Aorta (tissue), 5 donors: ENCODE data around the gene RASSF4. TPM values are rescaled to one million over a fixed set of nuclear protein-coding genes. Genes with fewer than 3 reads are reported as not detected.
A peak's percentile ranks its signal among the peaks of the same experiment; 100 is the strongest.

ENCODE experiments used
- ATAC-seq: fragments of 200-7000 bp; cut with Tn5 transposase; one replicate; pipeline ENCODE4 v1.9.1; 2022; ENCODE audit warnings: moderate library complexity; ENCODE audit not compliant: low FRiP score
- DNase-seq, 2 donors: peaks; one replicate each; pipeline ENCODE4 v3.0.0-alpha.2; 2020
- H3K27ac ChIP-seq, 2 donors: one replicate each; pipeline ENCODE4 v1.5.1; 2013; ENCODE audit warnings: low read length in 2 of 2, mild to moderate bottlenecking in 2 of 2, moderate library complexity in 2 of 2, control low read depth in 1 of 2, inconsistent platforms in 1 of 2, low read depth in 1 of 2
- H3K27me3 ChIP-seq, 2 donors: one replicate each; pipeline ENCODE4 v1.6.1; 2013; ENCODE audit warnings: control low read depth in 1 of 2, low read length in 1 of 2, mild to moderate bottlenecking in 1 of 2, moderate library complexity in 1 of 2; ENCODE audit not compliant: insufficient read depth in 2 of 2, control insufficient read depth in 1 of 2
- H3K36me3 ChIP-seq, 2 donors: one replicate each; pipeline ENCODE4 v1.6.1; 2013; ENCODE audit warnings: control low read depth in 1 of 2, low read length in 1 of 2, mild to moderate bottlenecking in 1 of 2; ENCODE audit not compliant: insufficient read depth in 2 of 2, control insufficient read depth in 1 of 2
- H3K4me1 ChIP-seq, 2 donors: one replicate each; pipeline ENCODE4 v1.6.1; 2013; ENCODE audit warnings: low read length in 2 of 2, control low read depth in 1 of 2, mild to moderate bottlenecking in 1 of 2, moderate library complexity in 1 of 2; ENCODE audit not compliant: insufficient read depth in 2 of 2, control insufficient read depth in 1 of 2
- H3K4me3 ChIP-seq, 2 donors: one replicate each; pipeline ENCODE4 v1.5.1; 2013; ENCODE audit warnings: low read length in 2 of 2, control low read depth in 1 of 2, mild to moderate bottlenecking in 1 of 2
- H3K9me3 ChIP-seq: one replicate; pipeline ENCODE4 v1.6.1; 2013; ENCODE audit warnings: mild to moderate bottlenecking, low read length; ENCODE audit not compliant: control insufficient read depth
- WGBS, 2 donors: extraction: QIAGEN DNeasy Blood & Tissue Kit; methylation state at CpG; one replicate each; pipeline ENCODE4 v1.1.7; 2013; 5-methylcytosine and 5-hydroxymethylcytosine counted together
- intact Hi-C, 2 donors: fragments of 100-400 bp; cut with DNase I; formaldehyde crosslinking; loops; one replicate each; pipeline versions ENCODE4 v1.14.2 to v1.15.0; 2022
- polyA plus RNA-seq, 2 donors: library from polyadenylated mRNA; stranded (reverse); fragments of 200-250 nt; gene quantifications; one replicate each; pipeline ENCODE4 v1.2.3, GENCODE V29; 2013
- total RNA-seq, 2 donors: library from RNA; stranded (reverse); fragmentation: NEBNext Ultra II Directional; extraction: Animal tissue kit (Norgen Biotek cat#: 25700); gene quantifications; one replicate each; pipeline ENCODE4 v1.2.1, GENCODE V29; 2021
- donor health status: healthy with polysubstance abuse.
- donor health status: Bipolar disorder and iron deficiency.
- donor health status: DM: no; HTN: no; CAD: no.
- donor health status: DM: no; HTN: no; CAD: no.
- donor health status: DM: yes; HTN: yes; CAD: no.

RASSF4 gene
- total and polyA plus RNA-seq, 4 donors: 13.5 to 82.1 (median 29.3) TPM

DNA sequence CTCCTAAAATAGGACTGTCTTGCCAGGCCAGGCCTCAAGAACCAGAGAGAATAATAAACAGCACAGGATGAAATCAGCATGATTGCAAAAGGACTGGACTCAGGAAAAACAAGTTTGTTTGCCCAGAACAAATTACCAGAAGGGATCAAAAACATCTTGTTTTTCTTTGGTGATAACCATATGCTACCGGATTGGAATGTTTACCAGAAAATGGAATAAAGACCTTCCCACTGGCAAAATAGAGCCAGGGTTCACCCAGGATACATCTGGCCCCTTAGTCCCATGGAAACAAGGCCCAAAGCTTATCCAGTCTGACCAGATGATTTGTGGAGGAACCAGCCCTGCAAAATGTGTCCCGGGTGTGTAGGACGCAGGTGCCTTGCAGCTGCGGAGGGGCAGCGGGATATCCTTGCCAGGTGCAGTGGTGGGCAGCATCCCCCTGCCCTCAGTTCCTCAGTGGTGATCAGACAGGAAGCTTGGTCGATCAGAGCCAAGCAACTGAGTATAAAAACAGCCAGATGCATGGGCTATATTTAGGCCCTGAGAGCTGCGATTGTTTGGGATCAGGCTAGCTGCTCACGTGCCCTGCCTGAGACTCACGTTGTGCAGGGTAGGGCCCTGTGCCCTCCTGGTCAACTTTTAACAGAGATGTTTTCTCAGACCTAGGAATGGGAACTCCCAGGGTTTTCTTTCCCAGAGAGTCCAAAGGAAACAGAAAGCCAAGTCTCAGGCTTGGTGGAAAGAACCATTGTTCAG lies 36.5 kb downstream of the RASSF4 start:
- no peak overlapping the region for H3K4me3 ChIP-seq
- peak overlapping the region; percentile 34 to 97 for H3K27ac ChIP-seq
- H3K36me3 ChIP-seq: no peaks in the 10 kb centered on the region
- WGBS, 2 donors: 1 to 3% methylated on average over 9 of the region's 9 CpGs
- peak in 1 of 2 donors; percentile 85 for DNase-seq
- H3K9me3 ChIP-seq: no peaks in the 10 kb centered on the region
- peak; percentile 83 for ATAC-seq
- H3K4me1 ChIP-seq: peaks cover 8 to 15% of the 10 kb centered on the region in 2 donors
- intact Hi-C loops: no loop called here
- no peaks in the 10 kb centered on the region for H3K27me3 ChIP-seq

DNA sequence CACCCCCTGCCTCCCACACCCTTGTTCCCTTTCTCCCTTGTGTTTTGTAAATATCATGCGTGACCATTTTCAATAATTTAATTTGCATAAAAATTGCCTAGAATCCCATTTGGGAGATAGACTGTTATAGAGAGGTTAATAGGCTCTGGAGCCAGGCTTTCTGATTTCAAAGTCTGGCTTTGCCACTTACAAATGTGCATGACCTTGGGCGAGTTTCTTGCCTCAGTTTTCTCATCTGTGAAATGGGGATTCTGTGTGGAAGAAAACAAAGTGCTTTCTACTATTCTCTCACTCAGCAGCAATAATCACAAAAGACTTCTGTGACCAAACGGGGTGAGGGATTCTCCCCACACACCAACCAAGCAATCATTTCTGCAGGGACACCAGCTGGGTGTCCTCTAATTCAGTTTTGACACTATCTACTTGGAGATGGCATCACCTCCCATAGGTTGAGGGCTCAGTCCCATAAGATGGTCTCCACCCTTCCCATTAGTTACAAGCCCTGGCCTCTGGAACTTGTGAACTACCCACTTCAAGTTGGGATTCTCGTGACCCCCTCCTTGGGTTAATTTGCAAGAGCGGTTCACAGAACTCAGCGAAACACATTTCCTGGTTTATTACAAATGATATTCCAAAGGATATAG lies 37.6 kb downstream of the RASSF4 start:
- 81 to 82% methylated on average over 6 of the region's 6 CpGs for WGBS, 2 donors
- DNase-seq (no peak), ATAC-seq (no peak)
- H3K4me1 ChIP-seq: peaks cover 8 to 15% of the 10 kb centered on the region in 2 donors
- H3K36me3 ChIP-seq: no peaks in the 10 kb centered on the region
- no peaks in the 10 kb centered on the region for H3K9me3 ChIP-seq
- no peak overlapping the region for H3K4me3 ChIP-seq
- peak overlapping the region; percentile 46 to 97 for H3K27ac ChIP-seq
- intact Hi-C loops: no loop called here
- no peaks in the 10 kb centered on the region for H3K27me3 ChIP-seq

DNA sequence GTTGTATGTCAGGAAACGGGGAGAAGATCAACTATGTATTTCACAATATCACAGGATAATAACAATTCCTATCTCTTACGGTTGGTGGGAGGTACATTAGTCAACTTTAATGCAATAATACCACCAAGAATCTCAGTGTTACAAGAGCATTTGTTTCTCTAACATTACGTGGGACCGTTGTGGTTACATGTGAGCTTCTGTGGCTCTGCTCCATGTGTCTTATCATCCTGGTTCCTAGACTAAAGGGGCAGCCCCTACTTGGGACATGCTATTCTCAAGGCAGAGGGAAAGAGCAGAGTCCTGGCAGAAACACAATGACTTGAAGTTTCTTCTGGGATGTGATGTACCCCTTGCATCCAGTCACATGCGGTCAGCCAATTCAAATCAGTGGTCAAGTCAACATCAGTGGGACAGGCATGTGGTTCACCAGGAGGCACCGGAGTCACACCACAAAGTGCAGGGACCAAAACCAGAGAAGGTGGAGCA lies 38.6 kb downstream of the RASSF4 start:
- no peaks in the 10 kb centered on the region for H3K27me3 ChIP-seq
- intact Hi-C loops: no loop called here
- ATAC-seq (no peak), DNase-seq (no peak)
- peak overlapping the region in 1 of 2 donors; percentile 23 for H3K27ac ChIP-seq
- H3K4me1 ChIP-seq: peaks cover 8 to 11% of the 10 kb centered on the region in 2 donors
- no peaks in the 10 kb centered on the region for H3K36me3 ChIP-seq
- 58 to 66% methylated on average over 6 of the region's 6 CpGs for WGBS, 2 donors
- no peak overlapping the region for H3K4me3 ChIP-seq
- no peaks in the 10 kb centered on the region for H3K9me3 ChIP-seq

GRCh38 chr10:45000138-45000751 lies 40.6 kb downstream of the RASSF4 start:
- peaks cover 6 to 11% of the 10 kb centered on the region in 2 donors for H3K4me1 ChIP-seq
- ATAC-seq: peak; percentile 51
- H3K4me3 ChIP-seq: peak overlapping the region; percentile 69 to 85
- peak overlapping the region; percentile 80 to 85 for H3K27ac ChIP-seq
- H3K27me3 ChIP-seq: no peaks in the 10 kb centered on the region
- peak; percentile 89 to 90 for DNase-seq
- 24 to 26% methylated on average over 12 of the region's 12 CpGs for WGBS, 2 donors
- no peaks in the 10 kb centered on the region for H3K9me3 ChIP-seq
- intact Hi-C loops: loop anchor here (2.0 to 10.0 kb wide), 3 partner anchors 41 to 1022 kb away; partner anchors contain the start of gene RASSF4 (in 1 of the 2)
- peaks cover 0 to 3% of the 10 kb centered on the region in 2 donors for H3K36me3 ChIP-seq

DNA sequence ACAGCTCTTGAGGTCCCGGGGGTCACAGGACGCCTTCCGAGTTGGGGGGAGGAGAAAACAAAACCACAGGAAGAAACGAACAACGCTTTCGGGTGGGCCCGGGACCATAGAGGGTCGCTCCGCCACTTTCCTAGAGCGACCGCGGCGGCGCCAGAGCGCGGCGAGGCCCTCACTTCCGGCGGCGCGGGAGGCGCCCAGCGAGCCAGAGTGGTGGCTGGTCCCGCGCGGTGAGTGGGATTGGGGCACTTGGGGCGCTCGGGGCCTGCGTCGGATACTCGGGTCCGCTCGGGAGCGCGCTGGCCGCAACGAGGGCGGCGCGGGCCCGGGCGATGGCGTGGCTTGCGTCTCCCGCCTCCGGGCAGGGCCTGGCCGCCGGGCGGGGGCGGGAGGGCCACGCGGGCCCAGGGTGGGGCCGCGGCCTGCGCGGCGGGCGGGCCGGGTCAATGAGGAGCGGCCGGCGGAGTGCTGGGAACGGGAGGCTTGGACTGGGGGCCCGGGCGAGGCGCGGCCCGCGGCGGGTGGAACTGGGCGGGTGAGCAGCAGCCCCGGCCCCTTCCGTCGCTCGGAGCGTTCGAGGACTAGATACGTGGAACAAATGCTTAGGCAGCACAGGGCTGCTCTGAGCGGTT lies 41.3 kb downstream of the RASSF4 start, which contains the start of gene ZNF22:
TSS of gene ZNF22 (plus strand) at position 172 of the 629 bp plus-strand sequence. CDS start 2,446 bp downstream, outside the sequence.
- intact Hi-C loops: loop anchor here (2.0 to 10.0 kb wide), 3 partner anchors 42 to 1021 kb away; partner anchors contain the start of gene RASSF4 (in 1 of the 2)
- H3K27ac ChIP-seq: peak within 1 kb of the TSS; percentile 80 to 85
- H3K36me3 ChIP-seq: peaks cover 0 to 3% of the 10 kb centered on the region in 2 donors
- peaks cover 3 to 7% of the 10 kb centered on the region in 2 donors for H3K4me1 ChIP-seq
- DNase-seq (peak; percentile 83 to 91), ATAC-seq (peak; percentile 74)
- 0% methylated on average over 66 to 79 of the region's 79 CpGs for WGBS, 2 donors
- no peaks in the 10 kb centered on the region for H3K27me3 ChIP-seq
- H3K9me3 ChIP-seq: no peaks in the 10 kb centered on the region
- H3K4me3 ChIP-seq: peak within 1 kb of the TSS; percentile 69 to 85

DNA sequence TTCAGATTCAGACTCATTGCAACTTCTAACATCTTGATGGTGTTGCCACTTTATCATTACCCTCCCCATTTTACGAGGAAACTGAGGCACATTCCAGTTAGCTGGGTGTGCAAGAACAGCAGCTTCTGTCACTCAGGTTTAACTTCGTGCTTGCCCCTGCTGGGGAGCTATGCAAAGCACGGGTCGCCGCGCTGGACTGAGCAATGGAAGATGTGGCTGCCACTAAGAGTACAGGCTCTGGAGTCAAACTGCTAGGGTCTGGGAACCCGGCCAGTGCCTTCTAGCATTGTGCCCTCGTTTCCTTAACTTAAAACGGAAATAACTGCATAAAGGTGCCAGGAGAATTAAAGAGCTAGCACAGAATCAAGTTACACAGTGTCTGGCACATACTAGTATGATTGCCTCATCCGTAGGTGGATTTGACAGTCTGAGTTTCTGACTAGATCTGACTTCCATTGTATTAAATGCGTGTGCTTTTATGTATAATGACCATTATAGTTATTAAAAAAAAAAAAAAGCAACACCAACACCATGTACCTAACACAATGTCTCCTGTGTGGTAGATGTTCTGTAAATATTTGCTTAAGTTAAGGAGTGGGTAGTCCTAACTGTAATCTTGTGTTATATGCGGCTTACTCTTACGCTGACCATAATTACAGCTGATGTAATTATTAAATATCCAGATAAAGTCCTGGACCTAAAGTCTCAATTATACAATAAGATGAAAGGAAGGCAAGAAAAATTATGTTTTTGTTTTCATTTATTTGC lies 42.0 kb downstream of the RASSF4 start:
- peak; percentile 89 for DNase-seq
- no peaks in the 10 kb centered on the region for H3K27me3 ChIP-seq
- H3K4me1 ChIP-seq: peaks cover 3 to 7% of the 10 kb centered on the region in 2 donors
- H3K4me3 ChIP-seq: peak overlapping the region; percentile 69 to 85
- H3K9me3 ChIP-seq: no peaks in the 10 kb centered on the region
- 1 to 2% methylated on average over 13 of the region's 13 CpGs for WGBS, 2 donors
- ATAC-seq: peak; percentile 72
- H3K36me3 ChIP-seq: peaks cover 0 to 3% of the 10 kb centered on the region in 2 donors
- intact Hi-C loops: loop anchor here (2.0 to 10.0 kb wide), 3 partner anchors 43 to 1021 kb away; partner anchors contain the start of gene RASSF4 (in 1 of the 2)
- H3K27ac ChIP-seq: peak overlapping the region; percentile 63 to 85

DNA sequence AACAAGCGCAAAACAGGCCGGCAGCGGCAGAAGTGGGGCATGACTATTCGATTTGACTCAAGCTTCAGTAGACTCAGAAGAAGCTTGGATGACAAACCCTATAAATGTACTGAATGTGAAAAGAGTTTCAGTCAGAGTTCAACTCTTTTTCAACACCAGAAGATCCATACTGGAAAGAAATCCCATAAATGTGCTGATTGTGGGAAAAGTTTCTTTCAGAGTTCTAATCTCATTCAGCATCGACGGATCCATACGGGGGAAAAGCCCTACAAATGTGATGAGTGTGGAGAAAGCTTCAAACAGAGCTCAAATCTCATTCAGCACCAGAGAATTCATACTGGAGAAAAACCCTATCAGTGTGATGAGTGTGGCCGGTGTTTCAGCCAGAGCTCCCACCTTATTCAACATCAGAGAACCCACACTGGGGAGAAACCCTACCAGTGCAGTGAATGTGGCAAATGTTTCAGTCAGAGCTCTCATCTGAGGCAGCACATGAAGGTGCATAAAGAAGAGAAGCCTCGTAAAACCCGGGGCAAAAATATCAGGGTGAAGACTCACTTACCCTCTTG lies 43.9 kb downstream of the RASSF4 start:
- DNase-seq: no peak
- peaks cover 0 to 3% of the 10 kb centered on the region in 2 donors for H3K36me3 ChIP-seq
- no peaks in the 10 kb centered on the region for H3K9me3 ChIP-seq
- no peak for ATAC-seq
- no peak overlapping the region for H3K4me3 ChIP-seq
- H3K27me3 ChIP-seq: no peaks in the 10 kb centered on the region
- intact Hi-C loops: loop anchor here (5.0 to 10.0 kb wide), 2 partner anchors 231 to 1019 kb away; no protein-coding TSS in a partner anchor
- no peak overlapping the region for H3K27ac ChIP-seq
- 82 to 83% methylated on average over 10 of the region's 10 CpGs for WGBS, 2 donors
- H3K4me1 ChIP-seq: no peaks in the 10 kb centered on the region
